Panc1 (cell line): ENCODE results near the gene PRSS33. TPM values are rescaled to one million over a fixed set of nuclear protein-coding genes. Genes with fewer than 3 reads are reported as not detected.

Experiments used
- ATAC-seq: fragments of 200-7000 bp; cut with Tn5 transposase; 2 replicates; pipeline ENCODE4 v1.9.1; 2020; ENCODE audit warnings: mild to moderate bottlenecking, moderate library complexity
- BruUV-seq: library from RNA; stranded (reverse); fragments of 400-500 nt; replicated peaks from 2 replicates; lab custom pipeline; 2021; lab: Mats Ljungman, UMichigan
- CTCF ChIA-PET: fragments of 300-600 bp; sonication (Branson Sonifier 250); formaldehyde crosslinking; loops from one replicate; lab custom pipeline; 2022; ENCODE audit warnings: antibody characterized with exemption; lab: Charles Lee
- POLR2A ChIA-PET: fragments of 300-600 bp; sonication (Branson Sonifier 250); formaldehyde crosslinking; loops from one replicate; lab custom pipeline; 2022; ENCODE audit warnings: antibody characterized with exemption; lab: Charles Lee
- DNase-seq: peaks from one replicate; pipeline ENCODE4 v3.0.0-alpha.2; 2010; ENCODE audit warnings: low read depth, low spot score
- H3K27ac ChIP-seq: 2 replicates; pipeline ENCODE4 v1.5.1; 2011; ENCODE audit warnings: mild to moderate bottlenecking, low read length, inconsistent platforms
- H3K27me3 ChIP-seq: fragments of 200-500 bp; sonication (Bioruptor generic); 2 replicates; pipeline ENCODE4 v1.6.0; 2014; ENCODE audit warnings: low read length, inconsistent platforms; ENCODE audit not compliant: control insufficient read depth, insufficient read depth
- H3K36me3 ChIP-seq: fragments of 200-500 bp; sonication (Bioruptor generic); 2 replicates; pipeline ENCODE4 v1.5.1; 2014; ENCODE audit warnings: inconsistent platforms, mild to moderate bottlenecking, low read length, moderate library complexity; ENCODE audit not compliant: control insufficient read depth, insufficient read depth
- H3K4me1 ChIP-seq: 2 replicates; pipeline ENCODE4 v1.5.1; 2011; ENCODE audit warnings: inconsistent platforms, mild to moderate bottlenecking, low read length, moderate library complexity; ENCODE audit not compliant: control insufficient read depth, insufficient read depth
- H3K4me3 ChIP-seq, 2 experiments: 2 replicates each; pipeline ENCODE4 v1.5.1; 2011 to 2012; ENCODE audit warnings: low read depth in 2 of 2, low read length in 2 of 2, mild to moderate bottlenecking in 2 of 2, inconsistent platforms in 1 of 2, moderate library complexity in 1 of 2
- H3K9me3 ChIP-seq: fragments of 200-500 bp; sonication (Bioruptor generic); 2 replicates; pipeline ENCODE4 v1.5.1; 2014; ENCODE audit warnings: low read depth, mild to moderate bottlenecking, inconsistent platforms, low read length, moderate library complexity; ENCODE audit not compliant: control insufficient read depth, insufficient read depth
- CTCF ChIP-seq: fragments of 450-650 bp; IDR thresholded peaks from 2 replicates; pipeline ENCODE4 v1.5.1; 2017; ENCODE audit warnings: mild to moderate bottlenecking
- POLR2AphosphoS5 ChIP-seq: IDR thresholded peaks from 2 replicates; pipeline ENCODE4 v1.6.1; 2012; ENCODE audit warnings: mild to moderate bottlenecking, low read depth, low read length, moderate library complexity
- REST ChIP-seq, 2 experiments: IDR thresholded peaks; 2 replicates each; pipeline ENCODE4 v1.6.1; 2011 to 2012; ENCODE audit warnings: low read depth in 2 of 2, control low read depth in 1 of 2, low read length in 1 of 2, mild to moderate bottlenecking in 1 of 2, moderate library complexity in 1 of 2; ENCODE audit not compliant: insufficient read depth in 1 of 2
- SIN3A ChIP-seq: IDR thresholded peaks from 2 replicates; pipeline ENCODE4 v1.6.1; 2012; ENCODE audit warnings: low read depth, mild to moderate bottlenecking, low read length, moderate library complexity, borderline replicate concordance; ENCODE audit not compliant: insufficient read depth
- TCF7L2 ChIP-seq: IDR thresholded peaks from 2 replicates; pipeline ENCODE4 v1.6.1; 2011; ENCODE audit warnings: mild to moderate bottlenecking, low read depth, low read length, inconsistent platforms
- in situ Hi-C: cut with HindIII; loops from 2 replicates; pipeline ENCODE4 v1.10.0; 2016; ENCODE audit warnings: low sequenced_read_pairs, low pct_unique_long_range_greater_than_20kb
- intact Hi-C: fragments of 100-400 bp; cut with micrococcal nuclease; formaldehyde crosslinking; loops from one replicate; pipeline ENCODE4 v1.10.0; 2022; ENCODE audit not compliant: unreplicated experiment
- total RNA-seq: library from RNA; stranded (reverse); gene quantifications from one replicate; pipeline ENCODE4 v1.2.1, GENCODE V29; 2021; ENCODE audit not compliant: unreplicated experiment

The PRSS33 gene
- total RNA-seq, 1 experiment from 2014 or later: 0.59 TPM

- in situ Hi-C loops: no loop called here
- CTCF ChIA-PET: no interaction called here
- ATAC-seq (no peak), DNase-seq (no peak)
- intact Hi-C loops: no loop called here
- no peak overlapping the region for H3K4me3 ChIP-seq
- BruUV-seq: no TSS peak
- TF ChIP-seq CTCF: no peak
- no peak for TF ChIP-seq POLR2AphosphoS5
- TF ChIP-seq TCF7L2: no peak
- no peak for TF ChIP-seq REST (IDR thresholded peaks at IDR 0.05; ENCODE audit: insufficient read depth in 1 of 2, low read depth in 2 of 2, low read length in 1 of 2)
- TF ChIP-seq SIN3A: no peak
- peaks cover 13% of the 10 kb centered on the region for H3K4me1 ChIP-seq
- H3K36me3 ChIP-seq: peaks cover 71% of the 10 kb centered on the region
- H3K27ac ChIP-seq: no peak overlapping the region
- no peaks in the 10 kb centered on the region for H3K27me3 ChIP-seq
- POLR2A ChIA-PET: no interaction called here
- H3K9me3 ChIP-seq: no peaks in the 10 kb centered on the region; the same call in 1 of the 2 replicates
Observed at GRCh38 chr16:2762711-2763110, 24.6 kb downstream of the PRSS33 start.

- ChIA-PET POLR2A (no interaction called here), CTCF (no interaction called here)
- TF ChIP-seq CTCF: no peak
- TF ChIP-seq POLR2AphosphoS5: no peak
- no peak for TF ChIP-seq SIN3A
- TF ChIP-seq REST (IDR thresholded peaks at IDR 0.05; ENCODE audit: insufficient read depth in 1 of 2, low read depth in 2 of 2, low read length in 1 of 2): no peak
- no peak for TF ChIP-seq TCF7L2
- H3K4me3 ChIP-seq: no peak overlapping the region
- no peak overlapping the region for H3K27ac ChIP-seq
- no peaks in the 10 kb centered on the region for H3K27me3 ChIP-seq
- BruUV-seq: no TSS peak
- intact Hi-C loops (no loop called here), in situ Hi-C loops (no loop called here)
- ATAC-seq (no peak), DNase-seq (no peak)
- peaks cover 74% of the 10 kb centered on the region for H3K36me3 ChIP-seq
- H3K4me1 ChIP-seq: peaks cover 7% of the 10 kb centered on the region
- no peaks in the 10 kb centered on the region; the same call in 1 of the 2 replicates for H3K9me3 ChIP-seq
Observed at GRCh38 chr16:2761886-2762583, 25.3 kb downstream of the PRSS33 start.
